T-helper 17 cell (primary cell): ENCODE measurements around the gene UBL4A. TPM values are rescaled to one million over a fixed set of nuclear protein-coding genes. Genes with fewer than 3 reads are reported as not detected.

Experiments used
- ATAC-seq: fragments of 150-1000 bp; cut with Tn5 transposase; 2 replicates; pipeline ENCODE4 v1.10.0; 2021; ENCODE audit warnings: mild to moderate bottlenecking, moderate library complexity
- DNase-seq, 3 donors: peaks; one replicate each; pipeline versions ENCODE4 v3.0.0 to v3.0.0-alpha.2; 2020 to 2021
- H3K9me3 ChIP-seq: one replicate; pipeline ENCODE4 v1.7.0; 2013; ENCODE audit warnings: low read length, mild to moderate bottlenecking; ENCODE audit not compliant: control insufficient read depth, poor library complexity, severe bottlenecking
- H3K27ac Mint-ChIP-seq: one replicate; pipeline ENCODE4 v1.8.0; 2022; ENCODE audit warnings: mild to moderate bottlenecking, moderate library complexity, mixed read lengths
- H3K27me3 Mint-ChIP-seq: one replicate; pipeline ENCODE4 v1.8.0; 2022; ENCODE audit warnings: mixed read lengths
- H3K36me3 Mint-ChIP-seq: one replicate; pipeline ENCODE4 v1.8.0; 2022; ENCODE audit warnings: low read depth, mixed read lengths
- H3K4me1 Mint-ChIP-seq: one replicate; pipeline ENCODE4 v1.8.0; 2022; ENCODE audit warnings: mild to moderate bottlenecking, mixed read lengths
- H3K4me3 Mint-ChIP-seq: one replicate; pipeline ENCODE4 v1.8.0; 2022; ENCODE audit warnings: mild to moderate bottlenecking, moderate library complexity, mixed read lengths
- total RNA-seq, 4 donors: library from RNA in 2 of 4; stranded (reverse) in 2 of 4; gene quantifications; one replicate each; pipeline ENCODE4 v1.2.3 and lab custom pipeline; 2022 to 2026

The UBL4A gene
- total RNA-seq, 2 donors from 2014 or later = 15.2 to 30.6 TPM

- DNase-seq = no peak
Observed at GRCh38 chrX:154458954-154459778, 27.2 kb downstream of the UBL4A start.

GRCh38 chrX:154458116-154458953 lies 28.1 kb downstream of the UBL4A start, which contains the start of gene PLXNA3:
Gene PLXNA3, plus strand, starts transcription at chrX:154458281. Its CDS starts 1,903 bp downstream, at chrX:154460184.
- ATAC-seq = peak; percentile 83
- DNase-seq = peak; percentile 63 to 68 (median 65)
- peaks cover 15% of the 10 kb centered on the region for H3K4me1 Mint-ChIP-seq

More at GRCh38 chrX:154458954-154459778, 27.2 kb downstream of the UBL4A start:
- H3K4me3 Mint-ChIP-seq = peak overlapping the region; percentile 85
- no peaks in the 10 kb centered on the region for H3K27me3 Mint-ChIP-seq
- peaks cover 4% of the 10 kb centered on the region for H3K36me3 Mint-ChIP-seq
- peaks cover 15% of the 10 kb centered on the region for H3K4me1 Mint-ChIP-seq
- H3K27ac Mint-ChIP-seq = peak overlapping the region; percentile 34
- ATAC-seq = peak; percentile 44
- H3K9me3 ChIP-seq = no peaks in the 10 kb centered on the region

GRCh38 chrX:154457491-154458115 lies 28.8 kb downstream of the UBL4A start:
- Mint-ChIP-seq H3K27me3 (no peaks in the 10 kb centered on the region), H3K27ac (peak overlapping the region; percentile 87), H3K36me3 (no peaks in the 10 kb centered on the region), H3K4me3 (peak overlapping the region; percentile 96), H3K4me1 (peaks cover 15% of the 10 kb centered on the region)
- DNase-seq = peak; percentile 51 to 64 (median 62)
- H3K9me3 ChIP-seq = no peaks in the 10 kb centered on the region
- ATAC-seq = peak; percentile 76

More at GRCh38 chrX:154458116-154458953, 28.1 kb downstream of the UBL4A start, which contains the start of gene PLXNA3:
- H3K4me3 Mint-ChIP-seq = peak within 1 kb of the TSS; percentile 96
- no peaks in the 10 kb centered on the region for H3K9me3 ChIP-seq
- H3K27ac Mint-ChIP-seq = peak within 1 kb of the TSS; percentile 87
- H3K27me3 Mint-ChIP-seq = no peaks in the 10 kb centered on the region
- peaks cover 4% of the 10 kb centered on the region for H3K36me3 Mint-ChIP-seq

- Mint-ChIP-seq H3K4me1 (peaks cover 5% of the 10 kb centered on the region), H3K36me3 (no peaks in the 10 kb centered on the region), H3K27ac (no peak overlapping the region), H3K4me3 (no peak overlapping the region), H3K27me3 (no peaks in the 10 kb centered on the region)
- ATAC-seq (no peak), DNase-seq (no peak)
- H3K9me3 ChIP-seq = no peaks in the 10 kb centered on the region
Observed at GRCh38 chrX:154452823-154453222, 33.6 kb downstream of the UBL4A start.

DNA sequence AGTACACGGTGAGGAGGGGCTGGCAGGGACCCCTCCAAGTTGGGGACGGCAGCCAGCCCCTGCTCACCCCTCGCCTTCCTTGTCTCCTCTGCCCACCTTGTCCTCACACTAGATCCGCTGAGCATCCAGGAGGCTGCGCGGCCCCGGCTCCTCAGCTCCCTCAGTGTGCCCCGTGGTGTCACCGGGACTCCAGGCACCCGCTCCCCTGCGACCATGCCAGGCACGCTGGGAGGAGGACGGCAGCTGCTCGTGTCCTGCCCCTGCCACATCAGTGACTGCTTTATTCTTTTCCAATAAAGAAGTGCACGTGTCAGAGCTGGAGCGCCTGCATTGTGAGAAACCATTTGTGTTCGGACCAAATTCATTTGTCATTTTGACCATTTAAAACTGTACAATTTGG lies 36.1 kb downstream of the UBL4A start:
- peaks cover 4% of the 10 kb centered on the region for H3K4me1 Mint-ChIP-seq

GRCh38 chrX:154449618-154450017 lies 36.8 kb downstream of the UBL4A start:
- Mint-ChIP-seq H3K27me3 (no peaks in the 10 kb centered on the region), H3K4me3 (no peak overlapping the region), H3K36me3 (no peaks in the 10 kb centered on the region), H3K4me1 (peaks cover 4% of the 10 kb centered on the region), H3K27ac (no peak overlapping the region)
- ATAC-seq = no peak
- DNase-seq = no peak
- H3K9me3 ChIP-seq = no peaks in the 10 kb centered on the region

More for the DNA sequence above, 36.1 kb downstream of the UBL4A start:
- no peaks in the 10 kb centered on the region for H3K9me3 ChIP-seq
- Mint-ChIP-seq H3K36me3 (no peaks in the 10 kb centered on the region), H3K27me3 (no peaks in the 10 kb centered on the region), H3K4me3 (no peak overlapping the region), H3K27ac (no peak overlapping the region)
- ATAC-seq (no peak), DNase-seq (no peak)

DNA sequence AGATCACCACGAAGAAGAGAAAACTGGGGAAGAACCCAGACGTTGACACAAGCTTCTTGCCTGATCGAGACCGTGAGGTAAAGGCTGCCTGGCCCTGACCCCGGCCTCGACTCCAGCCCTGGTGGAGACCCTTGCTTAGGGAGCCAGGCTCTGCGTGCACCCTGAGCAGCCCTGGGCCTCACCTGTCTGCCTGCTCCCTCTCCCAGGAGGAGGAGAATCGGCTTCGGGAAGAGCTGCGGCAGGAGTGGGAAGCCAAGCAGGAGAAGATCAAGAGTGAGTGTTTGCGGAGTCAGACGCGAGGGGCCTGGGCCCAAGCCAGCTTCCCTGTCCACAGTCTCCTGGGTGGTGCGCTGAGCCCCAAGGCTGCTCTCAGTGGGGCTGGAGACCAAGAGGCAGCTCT lies 37.9 kb downstream of the UBL4A start:
- DNase-seq (no peak), ATAC-seq (no peak)
- Mint-ChIP-seq H3K4me3 (no peak overlapping the region), H3K27ac (no peak overlapping the region), H3K4me1 (peaks cover 5% of the 10 kb centered on the region), H3K36me3 (no peaks in the 10 kb centered on the region), H3K27me3 (no peaks in the 10 kb centered on the region)
- no peaks in the 10 kb centered on the region for H3K9me3 ChIP-seq

- H3K27ac Mint-ChIP-seq = peak overlapping the region; percentile 89
- no peak overlapping the region for H3K4me3 Mint-ChIP-seq
- H3K36me3 Mint-ChIP-seq = no peaks in the 10 kb centered on the region
- H3K27me3 Mint-ChIP-seq = no peaks in the 10 kb centered on the region
- DNase-seq = no peak
- ATAC-seq = no peak
- peaks cover 15% of the 10 kb centered on the region for H3K4me1 Mint-ChIP-seq
- H3K9me3 ChIP-seq = no peaks in the 10 kb centered on the region
Observed at GRCh38 chrX:154446430-154446829, 40.0 kb downstream of the UBL4A start.

GRCh38 chrX:154445776-154446175 lies 40.6 kb downstream of the UBL4A start:
- H3K4me1 Mint-ChIP-seq = peaks cover 15% of the 10 kb centered on the region
- no peaks in the 10 kb centered on the region for H3K27me3 Mint-ChIP-seq
- H3K36me3 Mint-ChIP-seq = no peaks in the 10 kb centered on the region
- DNase-seq (no peak), ATAC-seq (no peak)
- no peak overlapping the region for H3K4me3 Mint-ChIP-seq
- H3K9me3 ChIP-seq = no peaks in the 10 kb centered on the region
- no peak overlapping the region for H3K27ac Mint-ChIP-seq

GRCh38 chrX:154444755-154445246 lies 41.6 kb downstream of the UBL4A start:
- no peaks in the 10 kb centered on the region for H3K9me3 ChIP-seq
- Mint-ChIP-seq H3K27ac (no peak overlapping the region), H3K4me3 (peak overlapping the region; percentile 45), H3K4me1 (peaks cover 15% of the 10 kb centered on the region), H3K27me3 (no peaks in the 10 kb centered on the region), H3K36me3 (no peaks in the 10 kb centered on the region)
- ATAC-seq = no peak
- no peak for DNase-seq

- ATAC-seq (peak; percentile 80), DNase-seq (peak; percentile 55 to 69 (median 66))
- no peaks in the 10 kb centered on the region for H3K9me3 ChIP-seq
- no peaks in the 10 kb centered on the region for H3K36me3 Mint-ChIP-seq
- H3K27me3 Mint-ChIP-seq = no peaks in the 10 kb centered on the region
- H3K4me3 Mint-ChIP-seq = peak within 1 kb of the TSS; percentile 83
- peaks cover 15% of the 10 kb centered on the region for H3K4me1 Mint-ChIP-seq
- peak within 1 kb of the TSS; percentile 91 for H3K27ac Mint-ChIP-seq
Observed at GRCh38 chrX:154443992-154444754, 42.2 kb downstream of the UBL4A start, which contains the start of gene FAM50A. Gene FAM50A, plus strand, starts transcription at chrX:154444141. Its CDS starts 95 bp downstream, at chrX:154444236.

- DNase-seq (no peak), ATAC-seq (no peak)
- Mint-ChIP-seq H3K36me3 (no peaks in the 10 kb centered on the region), H3K4me3 (peak overlapping the region; percentile 83), H3K4me1 (peaks cover 15% of the 10 kb centered on the region), H3K27ac (peak overlapping the region; percentile 91), H3K27me3 (no peaks in the 10 kb centered on the region)
- no peaks in the 10 kb centered on the region for H3K9me3 ChIP-seq
Observed at GRCh38 chrX:154443479-154443910, 42.9 kb downstream of the UBL4A start.
